Measurements from ENCODE around the gene PPM1D.
"Not testable (repeated sequence)": the region's sequence is repeated elsewhere in the genome, so short reads cannot be mapped to it uniquely, and the experiment has no call there.

PPM1D gene

GRCh38 chr17:60602385-60602742, 2.4 kb downstream of the PPM1D start:
- peak overlapping the region; percentile 89 for H3K27ac ChIP-seq
- TF ChIP-seq CTCF (conservative IDR thresholded peaks at IDR 0.05), result no peak

GRCh38 chr17:60602871-60603270, 2.9 kb downstream of the PPM1D start:
- H3K27ac ChIP-seq, result peak overlapping the region; percentile 89
- TF ChIP-seq CTCF (conservative IDR thresholded peaks at IDR 0.05), result no peak

GRCh38 chr17:60603477-60603876, 3.5 kb downstream of the PPM1D start:
- H3K27ac ChIP-seq, result not testable (repeated sequence)

GRCh38 chr17:60604686-60605334, 4.8 kb downstream of the PPM1D start:
- no peak for TF ChIP-seq CTCF (conservative IDR thresholded peaks at IDR 0.05)
- H3K27ac ChIP-seq, result no peak overlapping the region

GRCh38 chr17:60606036-60606435, 6.0 kb downstream of the PPM1D start:
- TF ChIP-seq CTCF (conservative IDR thresholded peaks at IDR 0.05), result no peak

GRCh38 chr17:60610473-60610872, 10.5 kb downstream of the PPM1D start:
- H3K27ac ChIP-seq, result no peak overlapping the region
- no peak for TF ChIP-seq CTCF (conservative IDR thresholded peaks at IDR 0.05)

More at GRCh38 chr17:60606036-60606435, 6.0 kb downstream of the PPM1D start:
- H3K27ac ChIP-seq, result no peak overlapping the region

- not testable (repeated sequence) for H3K27ac ChIP-seq
Measured at GRCh38 chr17:60611321-60611720, 11.3 kb downstream of the PPM1D start.

GRCh38 chr17:60613325-60613724, 13.3 kb downstream of the PPM1D start:
- H3K27ac ChIP-seq, result no peak overlapping the region

DNA sequence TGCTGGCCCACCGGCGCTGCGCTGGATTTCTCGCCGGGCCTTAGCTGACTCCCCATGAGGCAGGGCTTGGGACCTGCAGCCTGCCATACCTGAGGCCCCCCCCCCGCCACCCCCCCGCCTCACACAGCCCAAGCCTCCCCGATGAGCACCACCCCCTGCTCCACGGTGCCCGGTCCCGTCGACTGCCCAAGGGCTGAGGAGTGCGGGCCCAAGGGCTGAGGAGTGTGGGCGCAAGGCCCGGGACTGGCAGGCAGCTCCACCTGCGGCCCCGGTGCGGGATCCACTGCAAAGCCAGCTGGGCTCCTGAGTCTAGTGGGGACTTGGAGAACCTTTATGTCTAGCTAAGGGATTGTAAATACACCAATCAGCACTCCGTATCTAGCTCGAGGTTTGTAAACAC, 13.8 kb downstream of the PPM1D start:
- not testable (repeated sequence) for H3K27ac ChIP-seq

More at GRCh38 chr17:60613325-60613724, 13.3 kb downstream of the PPM1D start:
- TF ChIP-seq CTCF (conservative IDR thresholded peaks at IDR 0.05), result no peak

DNA sequence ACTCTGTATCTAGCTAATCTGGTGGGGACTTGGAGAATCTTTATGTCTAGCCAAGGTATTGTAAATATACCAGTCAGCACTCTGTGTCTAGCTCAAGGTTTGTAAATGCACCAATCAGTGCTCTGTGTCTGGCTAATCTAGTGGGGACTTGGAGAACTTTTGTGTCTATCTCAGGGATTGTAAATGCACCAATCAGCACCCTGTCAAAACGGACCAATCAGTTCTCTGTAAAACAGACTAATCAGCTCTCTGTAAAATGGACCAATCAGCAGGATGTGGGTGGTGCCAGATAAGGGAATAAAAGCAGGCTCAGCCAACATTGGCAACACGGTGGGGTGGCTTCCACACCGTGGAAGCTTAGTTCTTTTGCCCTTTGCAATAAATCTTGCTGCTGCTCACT, 14.3 kb downstream of the PPM1D start:
- H3K27ac ChIP-seq, result not testable (repeated sequence)
